ENCODE data around the gene RBPMS2.
"Not testable (repeated sequence)": the region's sequence is repeated elsewhere in the genome, so short reads cannot be mapped to it uniquely, and the experiment has no call there.

The RBPMS2 gene

GRCh38 chr15:64775551-64776401, at the start of gene RBPMS2:
Gene RBPMS2 (minus strand): TSS chr15:64775589. CDS start chr15:64775319, 270 bp downstream.
- peaks cover 32% of the 10 kb centered on the region for H3K4me1 ChIP-seq (ENCODE audit: control insufficient read depth, low read depth, low read length)

GRCh38 chr15:64824929-64825430, 49.6 kb upstream of the RBPMS2 start:
- peaks cover 26% of the 10 kb centered on the region for H3K36me3 ChIP-seq (ENCODE audit: control insufficient read depth, low read depth, low read length)
- H3K27ac ChIP-seq (ENCODE audit: low read length): peak overlapping the region; percentile 78
- peak overlapping the region; percentile 80 for H3K9ac ChIP-seq (ENCODE audit: low read length)
- H3K4me3 ChIP-seq (ENCODE audit: low read length): peak overlapping the region; percentile 87
- H3K4me1 ChIP-seq (ENCODE audit: control insufficient read depth, low read depth, low read length): peaks cover 9% of the 10 kb centered on the region
- peaks cover 3% of the 10 kb centered on the region for H3K27me3 ChIP-seq (ENCODE audit: control insufficient read depth, insufficient read depth, low read length)
- H3K9me3 ChIP-seq (ENCODE audit: control insufficient read depth, low read depth, low read length): no peaks in the 10 kb centered on the region

More at GRCh38 chr15:64775551-64776401, at the start of gene RBPMS2:
- Histone ChIP-seq H3K9me3 (ENCODE audit: control insufficient read depth, low read depth, low read length) (no peaks in the 10 kb centered on the region), H3K27me3 (ENCODE audit: control insufficient read depth, insufficient read depth, low read length) (peaks cover 10% of the 10 kb centered on the region), H3K27ac (ENCODE audit: low read length) (peak within 1 kb of the TSS; percentile 52), H3K36me3 (ENCODE audit: control insufficient read depth, low read depth, low read length) (no peaks in the 10 kb centered on the region), H3K4me3 (ENCODE audit: low read length) (peak within 1 kb of the TSS; percentile 82), H3K9ac (ENCODE audit: low read length) (peak within 1 kb of the TSS; percentile 71)

- no peak overlapping the region for H3K4me3 ChIP-seq (ENCODE audit: low read length)
- H3K27ac ChIP-seq (ENCODE audit: low read length): no peak overlapping the region
- H3K27me3 ChIP-seq (ENCODE audit: control insufficient read depth, insufficient read depth, low read length): no peaks in the 10 kb centered on the region
- H3K9me3 ChIP-seq (ENCODE audit: control insufficient read depth, low read depth, low read length): no peaks in the 10 kb centered on the region
- H3K9ac ChIP-seq (ENCODE audit: low read length): no peak overlapping the region
- peaks cover 50% of the 10 kb centered on the region for H3K36me3 ChIP-seq (ENCODE audit: control insufficient read depth, low read depth, low read length)
- H3K4me1 ChIP-seq (ENCODE audit: control insufficient read depth, low read depth, low read length): peaks cover 9% of the 10 kb centered on the region
Observed at GRCh38 chr15:64816452-64816851, 41.1 kb upstream of the RBPMS2 start.

GRCh38 chr15:64814965-64815364, 39.6 kb upstream of the RBPMS2 start:
- not testable (repeated sequence) for H3K27ac ChIP-seq (ENCODE audit: low read length); H3K9ac ChIP-seq (ENCODE audit: low read length); H3K9me3 ChIP-seq (ENCODE audit: control insufficient read depth, low read depth, low read length); H3K27me3 ChIP-seq (ENCODE audit: control insufficient read depth, insufficient read depth, low read length); H3K4me3 ChIP-seq (ENCODE audit: low read length)
- H3K36me3 ChIP-seq (ENCODE audit: control insufficient read depth, low read depth, low read length): peaks cover 35% of the 10 kb centered on the region
- peaks cover 24% of the 10 kb centered on the region for H3K4me1 ChIP-seq (ENCODE audit: control insufficient read depth, low read depth, low read length)

GRCh38 chr15:64814283-64814682, 38.9 kb upstream of the RBPMS2 start:
- H3K9me3 ChIP-seq (ENCODE audit: control insufficient read depth, low read depth, low read length); H3K27me3 ChIP-seq (ENCODE audit: control insufficient read depth, insufficient read depth, low read length); H3K4me3 ChIP-seq (ENCODE audit: low read length); H3K9ac ChIP-seq (ENCODE audit: low read length); H3K27ac ChIP-seq (ENCODE audit: low read length): not testable (repeated sequence)
- Histone ChIP-seq H3K36me3 (ENCODE audit: control insufficient read depth, low read depth, low read length) (peaks cover 28% of the 10 kb centered on the region), H3K4me1 (ENCODE audit: control insufficient read depth, low read depth, low read length) (peaks cover 26% of the 10 kb centered on the region)

GRCh38 chr15:64813075-64813474, 37.7 kb upstream of the RBPMS2 start:
- H3K27ac ChIP-seq (ENCODE audit: low read length): no peak overlapping the region
- no peak overlapping the region for H3K9ac ChIP-seq (ENCODE audit: low read length)
- peaks cover 18% of the 10 kb centered on the region for H3K36me3 ChIP-seq (ENCODE audit: control insufficient read depth, low read depth, low read length)
- no peak overlapping the region for H3K4me3 ChIP-seq (ENCODE audit: low read length)
- no peaks in the 10 kb centered on the region for H3K27me3 ChIP-seq (ENCODE audit: control insufficient read depth, insufficient read depth, low read length)
- peaks cover 36% of the 10 kb centered on the region for H3K4me1 ChIP-seq (ENCODE audit: control insufficient read depth, low read depth, low read length)
- no peaks in the 10 kb centered on the region for H3K9me3 ChIP-seq (ENCODE audit: control insufficient read depth, low read depth, low read length)

- peak overlapping the region; percentile 59 for H3K27ac ChIP-seq (ENCODE audit: low read length)
Observed at GRCh38 chr15:64810497-64811326, 35.3 kb upstream of the RBPMS2 start.

GRCh38 chr15:64809649-64810496, 34.5 kb upstream of the RBPMS2 start:
- peak overlapping the region; percentile 85 for H3K27ac ChIP-seq (ENCODE audit: low read length)
- H3K9me3 ChIP-seq (ENCODE audit: control insufficient read depth, low read depth, low read length): no peaks in the 10 kb centered on the region
- H3K9ac ChIP-seq (ENCODE audit: low read length): peak overlapping the region; percentile 75
- no peaks in the 10 kb centered on the region for H3K36me3 ChIP-seq (ENCODE audit: control insufficient read depth, low read depth, low read length)
- H3K27me3 ChIP-seq (ENCODE audit: control insufficient read depth, insufficient read depth, low read length): no peaks in the 10 kb centered on the region
- peaks cover 54% of the 10 kb centered on the region for H3K4me1 ChIP-seq (ENCODE audit: control insufficient read depth, low read depth, low read length)
- peak overlapping the region; percentile 56 for H3K4me3 ChIP-seq (ENCODE audit: low read length)

More at GRCh38 chr15:64810497-64811326, 35.3 kb upstream of the RBPMS2 start:
- peak overlapping the region; percentile 67 for H3K9ac ChIP-seq (ENCODE audit: low read length)
- H3K4me1 ChIP-seq (ENCODE audit: control insufficient read depth, low read depth, low read length): peaks cover 54% of the 10 kb centered on the region
- H3K36me3 ChIP-seq (ENCODE audit: control insufficient read depth, low read depth, low read length): peaks cover under 1% of the 10 kb centered on the region
- H3K4me3 ChIP-seq (ENCODE audit: low read length): peak overlapping the region; percentile 56
- no peaks in the 10 kb centered on the region for H3K9me3 ChIP-seq (ENCODE audit: control insufficient read depth, low read depth, low read length)
- no peaks in the 10 kb centered on the region for H3K27me3 ChIP-seq (ENCODE audit: control insufficient read depth, insufficient read depth, low read length)

GRCh38 chr15:64808785-64809453, 33.5 kb upstream of the RBPMS2 start:
- H3K27ac ChIP-seq (ENCODE audit: low read length): peak overlapping the region; percentile 85
- H3K4me3 ChIP-seq (ENCODE audit: low read length): peak overlapping the region; percentile 45

GRCh38 chr15:64807751-64808222, 32.4 kb upstream of the RBPMS2 start:
- Histone ChIP-seq H3K27me3 (ENCODE audit: control insufficient read depth, insufficient read depth, low read length) (no peaks in the 10 kb centered on the region), H3K36me3 (ENCODE audit: control insufficient read depth, low read depth, low read length) (no peaks in the 10 kb centered on the region), H3K27ac (ENCODE audit: low read length) (peak overlapping the region; percentile 96), H3K4me1 (ENCODE audit: control insufficient read depth, low read depth, low read length) (peaks cover 50% of the 10 kb centered on the region), H3K9ac (ENCODE audit: low read length) (peak overlapping the region; percentile 75), H3K9me3 (ENCODE audit: control insufficient read depth, low read depth, low read length) (no peaks in the 10 kb centered on the region), H3K4me3 (ENCODE audit: low read length) (peak overlapping the region; percentile 45)

More at GRCh38 chr15:64808785-64809453, 33.5 kb upstream of the RBPMS2 start:
- Histone ChIP-seq H3K36me3 (ENCODE audit: control insufficient read depth, low read depth, low read length) (no peaks in the 10 kb centered on the region), H3K9ac (ENCODE audit: low read length) (peak overlapping the region; percentile 75), H3K4me1 (ENCODE audit: control insufficient read depth, low read depth, low read length) (peaks cover 54% of the 10 kb centered on the region), H3K27me3 (ENCODE audit: control insufficient read depth, insufficient read depth, low read length) (no peaks in the 10 kb centered on the region), H3K9me3 (ENCODE audit: control insufficient read depth, low read depth, low read length) (no peaks in the 10 kb centered on the region)
